Heart left ventricle (tissue), 13 donors: ENCODE data around the gene AFF3.

ENCODE experiments used
- POLR2A ChIP-seq, 2 donors: fragments of 450-650 bp; IDR thresholded peaks; one replicate each; pipeline ENCODE4 v1.6.1; 2017; ENCODE audit warnings: antibody characterized with exemption in 2 of 2, mild to moderate bottlenecking in 2 of 2, moderate library complexity in 2 of 2
- TF ChIP-seq, protein P1 (sequence below), 12 donors: fragments of 200-600 bp; sonication (generic) in 4 of 12; IDR thresholded peaks; one replicate each; pipeline versions ENCODE4 v1.5.0 to v1.8.0; 2018 to 2022; ENCODE audit warnings: antibody characterized with exemption in 12 of 12, mild to moderate bottlenecking in 5 of 12
- donor health status: ischemic (EF 13 %, LVEDD 7.1; RV severe dilation, severe dysfunction).
- donor health status: DM: no; HTN: yes; CAD: no.
- donor health status: DM: no; HTN: no; CAD: no.
- donor health status: ischemic (EF 25% LVEDD 6.9; RV normal size, moderate dysfunction).
- donor health status: ischemic (EF 25% LVEDD 5.7; RV mildly dilated, moderate dysfunction).
- donor health status: ischemic (EF 35%, LVEDD 5.7; RV mildly dilated, moderate dysfunction).
- donor health status: nonischemic (EF 11% LVEDD 7.7; RV severe dilation, severe dysfunction).
- donor health status: DM: yes; HTN: yes; CAD: no.
- donor health status: PGD.
- donor health status: ischemic (EF 29% LVEDD 5.4; RV normal size, mild dysfunction).
- donor health status: nonischemic (EF 23%, LVEDD 6.1; RV moderate dilation, normal function).

- TF ChIP-seq POLR2A (IDR thresholded peaks at IDR 0.05) = no peak
- TF ChIP-seq, protein P1, sequence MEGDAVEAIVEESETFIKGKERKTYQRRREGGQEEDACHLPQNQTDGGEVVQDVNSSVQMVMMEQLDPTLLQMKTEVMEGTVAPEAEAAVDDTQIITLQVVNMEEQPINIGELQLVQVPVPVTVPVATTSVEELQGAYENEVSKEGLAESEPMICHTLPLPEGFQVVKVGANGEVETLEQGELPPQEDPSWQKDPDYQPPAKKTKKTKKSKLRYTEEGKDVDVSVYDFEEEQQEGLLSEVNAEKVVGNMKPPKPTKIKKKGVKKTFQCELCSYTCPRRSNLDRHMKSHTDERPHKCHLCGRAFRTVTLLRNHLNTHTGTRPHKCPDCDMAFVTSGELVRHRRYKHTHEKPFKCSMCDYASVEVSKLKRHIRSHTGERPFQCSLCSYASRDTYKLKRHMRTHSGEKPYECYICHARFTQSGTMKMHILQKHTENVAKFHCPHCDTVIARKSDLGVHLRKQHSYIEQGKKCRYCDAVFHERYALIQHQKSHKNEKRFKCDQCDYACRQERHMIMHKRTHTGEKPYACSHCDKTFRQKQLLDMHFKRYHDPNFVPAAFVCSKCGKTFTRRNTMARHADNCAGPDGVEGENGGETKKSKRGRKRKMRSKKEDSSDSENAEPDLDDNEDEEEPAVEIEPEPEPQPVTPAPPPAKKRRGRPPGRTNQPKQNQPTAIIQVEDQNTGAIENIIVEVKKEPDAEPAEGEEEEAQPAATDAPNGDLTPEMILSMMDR (IDR thresholded peaks at IDR 0.05) = no peak
Measured at GRCh38 chr2:99662761-99663341, 479.5 kb downstream of the AFF3 start.
